ENCODE data around the gene RPS21.

GRCh38 chr20:62342910-62343309, 44.0 kb upstream of the RPS21 start:
- TF ChIP-seq RFX5 (IDR thresholded peaks at IDR 0.05; ENCODE audit: low read depth, low read length): no peak
- no peak for TF ChIP-seq MAFK (IDR thresholded peaks at IDR 0.05; ENCODE audit: low read depth, low read length)
- no peak for TF ChIP-seq FOS (IDR thresholded peaks at IDR 0.05; ENCODE audit: low read depth, low read length)
- TF ChIP-seq CTCF (conservative IDR thresholded peaks at IDR 0.05; ENCODE audit: low read depth, low read length): no peak
- TF ChIP-seq POLR2A (IDR thresholded peaks at IDR 0.05; ENCODE audit: low read depth, low read length): no peak
- TF ChIP-seq MXI1 (IDR thresholded peaks at IDR 0.05; ENCODE audit: borderline replicate concordance, low read depth, low read length): no peak
- no peak for TF ChIP-seq ELK1 (IDR thresholded peaks at IDR 0.05; ENCODE audit: borderline replicate concordance, low read depth, low read length)
- no peak for TF ChIP-seq RAD21 (IDR thresholded peaks at IDR 0.05; ENCODE audit: low read length)

All from IMR-90 (cell line).